ENCODE data around the gene ATG9B. TPM values are rescaled to one million over a fixed set of nuclear protein-coding genes. Genes with fewer than 3 reads are reported as not detected.

Gene ATG9B
- total and polyA plus RNA-seq, 9 of the 15 experiments (the other 6 are each of a cell fraction or from before 2014, with no cell fraction given) = 0.29 to 8.0 (median 2.1) TPM

DNA sequence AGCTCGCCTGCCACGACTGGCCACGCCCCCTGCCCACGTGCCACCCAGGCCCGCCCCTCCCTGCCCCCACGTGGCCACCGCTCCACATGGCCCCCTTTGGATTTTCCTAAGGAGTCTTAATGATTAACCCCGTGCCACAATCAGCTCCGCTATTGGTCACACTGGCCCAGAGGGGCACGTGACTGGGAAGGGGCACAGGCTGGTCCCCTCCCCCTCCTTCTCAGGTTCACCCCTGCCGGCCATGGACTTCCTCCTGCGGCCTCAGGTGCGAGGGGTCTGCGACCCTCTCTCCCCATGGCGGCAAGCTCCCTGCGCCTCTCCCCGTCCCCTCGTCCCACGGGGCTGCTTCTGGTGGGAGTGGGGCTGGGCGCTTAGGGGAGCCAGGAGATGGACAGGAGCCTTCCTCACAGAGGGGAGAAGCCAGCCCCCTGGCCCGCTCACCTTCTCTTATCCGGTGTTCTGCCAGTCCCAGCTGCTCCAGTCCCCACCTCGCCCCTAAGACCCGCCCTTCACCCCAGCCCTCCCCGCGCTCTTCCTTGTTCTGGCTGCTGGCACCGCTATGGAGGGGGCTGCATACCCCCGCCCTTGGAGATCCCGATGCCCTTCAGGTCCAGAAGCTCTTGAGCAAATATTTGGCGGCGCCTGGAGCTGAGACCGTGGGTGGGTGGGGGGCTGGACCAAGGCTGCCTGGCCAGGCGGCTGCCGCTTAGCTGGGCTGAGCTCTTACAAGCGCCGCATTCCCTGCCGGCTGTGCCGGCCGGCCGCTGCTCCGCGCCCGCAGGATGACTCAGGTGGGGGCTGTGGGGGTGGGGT lies 38.3 kb upstream of the ATG9B start (continued):
- TF ChIP-seq CUX1 (CRISPR knock-in tag; IDR thresholded peaks at IDR 0.05) (no peak), ZBTB17 (CRISPR knock-in tag; IDR thresholded peaks at IDR 0.05) (peak; percentile 17; the same call in 1 of the 2 replicates), KLF16 (IDR thresholded peaks at IDR 0.05) (no peak), FOS (IDR thresholded peaks at IDR 0.05; ENCODE audit: extremely low read depth, insufficient read length) (no peak), RFX5 (IDR thresholded peaks at IDR 0.05; ENCODE audit: low read depth, low read length) (no peak), GATAD2B (IDR thresholded peaks at IDR 0.05; ENCODE audit: borderline replicate concordance) (no peak), ZNF780A (CRISPR knock-in tag; IDR thresholded peaks at IDR 0.05) (no peak), MAZ (CRISPR knock-in tag; conservative IDR thresholded peaks at IDR 0.05 in 1 of 2, IDR thresholded peaks at IDR 0.05 in 1 of 2) (peak in 1 of 2 experiments; percentile 49; a peak in 2 of 4 replicates), ATF4 (CRISPR knock-in tag; IDR thresholded peaks at IDR 0.05) (no peak), ZNF140 (CRISPR knock-in tag; IDR thresholded peaks at IDR 0.05) (no peak), SMAD4 (CRISPR knock-in tag; conservative IDR thresholded peaks at IDR 0.05) (no peak), ZFP1 (CRISPR knock-in tag; IDR thresholded peaks at IDR 0.05) (no peak; the same call in 1 of the 2 replicates), ZNF76 (CRISPR knock-in tag; IDR thresholded peaks at IDR 0.05; ENCODE audit: borderline replicate concordance) (no peak), NEUROD1 (IDR thresholded peaks at IDR 0.05; ENCODE audit: borderline replicate concordance, low read depth, low read length, partially characterized antibody) (no peak), CTBP1 (IDR thresholded peaks at IDR 0.05; ENCODE audit: borderline replicate concordance) (no peak)
- TF ChIP-seq, protein P1, sequence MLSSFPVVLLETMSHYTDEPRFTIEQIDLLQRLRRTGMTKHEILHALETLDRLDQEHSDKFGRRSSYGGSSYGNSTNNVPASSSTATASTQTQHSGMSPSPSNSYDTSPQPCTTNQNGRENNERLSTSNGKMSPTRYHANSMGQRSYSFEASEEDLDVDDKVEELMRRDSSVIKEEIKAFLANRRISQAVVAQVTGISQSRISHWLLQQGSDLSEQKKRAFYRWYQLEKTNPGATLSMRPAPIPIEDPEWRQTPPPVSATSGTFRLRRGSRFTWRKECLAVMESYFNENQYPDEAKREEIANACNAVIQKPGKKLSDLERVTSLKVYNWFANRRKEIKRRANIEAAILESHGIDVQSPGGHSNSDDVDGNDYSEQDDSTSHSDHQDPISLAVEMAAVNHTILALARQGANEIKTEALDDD (IDR thresholded peaks at IDR 0.05) = no peak
- TF ChIP-seq, protein P2, sequence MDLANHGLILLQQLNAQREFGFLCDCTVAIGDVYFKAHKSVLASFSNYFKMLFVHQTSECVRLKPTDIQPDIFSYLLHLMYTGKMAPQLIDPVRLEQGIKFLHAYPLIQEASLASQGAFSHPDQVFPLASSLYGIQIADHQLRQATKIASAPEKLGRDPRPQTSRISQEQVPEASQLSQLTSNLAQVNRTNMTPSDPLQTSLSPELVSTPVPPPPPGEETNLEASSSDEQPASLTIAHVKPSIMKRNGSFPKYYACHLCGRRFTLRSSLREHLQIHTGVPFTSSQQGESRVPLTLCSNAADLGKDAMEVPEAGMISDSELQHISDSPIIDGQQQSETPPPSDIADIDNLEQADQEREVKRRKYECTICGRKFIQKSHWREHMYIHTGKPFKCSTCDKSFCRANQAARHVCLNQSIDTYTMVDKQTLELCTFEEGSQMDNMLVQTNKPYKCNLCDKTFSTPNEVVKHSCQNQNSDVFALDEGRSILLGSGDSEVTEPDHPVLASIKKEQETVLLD (IDR thresholded peaks at IDR 0.05) = no peak
